GM23338 (cell line): ENCODE measurements around the gene EFCAB12.

Experiments used
- CTCF ChIP-seq, 2 experiments: fragments of 200-600 bp in 1 of 2; sonication (generic) in 1 of 2; conservative IDR thresholded peaks; 2 replicates each; pipeline versions ENCODE4 v1.5.1 to v1.6.1; 2016 to 2017; ENCODE audit warnings: antibody characterized with exemption in 2 of 2, low read depth in 2 of 2, mild to moderate bottlenecking in 2 of 2, moderate library complexity in 1 of 2
- EZH2 ChIP-seq: fragments of 200-600 bp; sonication (generic); IDR thresholded peaks from one replicate; pipeline ENCODE4 v1.8.0; 2017; ENCODE audit warnings: antibody characterized with exemption, mild to moderate bottlenecking, low read depth; ENCODE audit not compliant: unreplicated experiment
- EZH2phosphoT487 ChIP-seq: fragments of 200-600 bp; sonication (generic); IDR thresholded peaks from one replicate; pipeline ENCODE4 v1.8.1; 2018; ENCODE audit warnings: antibody characterized with exemption; ENCODE audit not compliant: unreplicated experiment
- NANOG ChIP-seq: IDR thresholded peaks from 2 replicates; pipeline ENCODE4 v1.6.1; 2016; ENCODE audit warnings: antibody characterized with exemption, borderline replicate concordance
- POLR2AphosphoS5 ChIP-seq: IDR thresholded peaks from 2 replicates; pipeline ENCODE4 v1.6.1; 2016; ENCODE audit warnings: antibody characterized with exemption, low read depth
- REST ChIP-seq: IDR thresholded peaks from one replicate; pipeline ENCODE4 v1.6.1; 2018; ENCODE audit warnings: antibody characterized with exemption; ENCODE audit not compliant: unreplicated experiment
- STAT1 ChIP-seq: IDR thresholded peaks from one replicate; pipeline ENCODE4 v1.6.1; 2016; ENCODE audit warnings: antibody characterized with exemption; ENCODE audit not compliant: unreplicated experiment
- ZNF114 ChIP-seq: fragments of 250-450 bp; sonication (Bioruptor Pico); IDR thresholded peaks from 2 replicates; pipeline ENCODE4 v1.5.0; 2020; ENCODE audit warnings: mild to moderate bottlenecking, moderate library complexity

DNA sequence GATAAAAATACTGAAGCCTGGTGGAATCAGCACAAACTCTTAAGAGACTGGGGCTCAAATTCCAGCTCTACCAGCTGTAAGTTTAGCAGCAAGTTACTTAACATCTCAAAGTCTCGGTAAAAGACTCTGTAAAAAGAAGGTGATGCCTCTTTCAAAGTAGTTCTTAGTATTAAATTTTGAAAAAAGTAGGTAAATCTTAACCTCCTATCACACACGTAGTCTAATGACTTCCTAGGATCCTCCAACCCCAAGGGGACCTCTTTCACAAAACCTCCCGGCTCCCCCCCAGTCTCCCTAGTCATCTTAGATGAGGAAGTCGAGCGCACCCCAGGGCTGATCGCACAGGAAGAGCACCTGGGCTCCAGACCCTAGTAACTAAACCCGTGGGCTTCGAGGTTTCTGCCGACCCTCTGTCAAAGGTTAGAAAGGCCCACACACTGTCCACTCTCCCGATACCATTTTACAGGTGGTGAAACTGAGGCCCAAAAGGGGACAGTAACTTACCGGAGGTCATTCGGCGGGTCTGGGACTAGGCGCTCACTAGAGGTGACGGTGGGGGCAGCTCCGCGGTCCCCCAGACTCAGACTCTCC, 10.9 kb upstream of the EFCAB12 start:
- no peak for TF ChIP-seq REST
- TF ChIP-seq CTCF (conservative IDR thresholded peaks at IDR 0.05; ENCODE audit: low read depth in 2 of 2): no peak
- no peak for TF ChIP-seq EZH2
- TF ChIP-seq POLR2AphosphoS5: no peak
- TF ChIP-seq ZNF114: no peak
- TF ChIP-seq NANOG: no peak
- TF ChIP-seq EZH2phosphoT487: no peak
- TF ChIP-seq STAT1: no peak
